Endodermal cell (in vitro differentiated cells): ENCODE data around the gene MSMP. TPM values are rescaled to one million over a fixed set of nuclear protein-coding genes. Genes with fewer than 3 reads are reported as not detected.
A peak's percentile ranks its signal among the peaks of the same experiment; 100 is the strongest.

ENCODE experiments used
- DNase-seq: peaks from one replicate; pipeline ENCODE4 v3.0.0-alpha.2; 2017
- H3K27ac ChIP-seq: 2 replicates; pipeline ENCODE4 v1.5.1; 2013; ENCODE audit warnings: mild to moderate bottlenecking, low read depth, low read length, moderate library complexity
- H3K27me3 ChIP-seq: 2 replicates; pipeline ENCODE4 v1.6.1; 2013; ENCODE audit warnings: mild to moderate bottlenecking, low read length, moderate library complexity; ENCODE audit not compliant: insufficient read depth, control insufficient read depth, poor library complexity, severe bottlenecking
- H3K36me3 ChIP-seq: 2 replicates; pipeline ENCODE4 v1.7.0; 2013; ENCODE audit warnings: mild to moderate bottlenecking, low read length, moderate library complexity; ENCODE audit not compliant: control insufficient read depth, insufficient read depth
- H3K4me1 ChIP-seq: one replicate; pipeline ENCODE4 v1.7.0; 2013; ENCODE audit warnings: low read length; ENCODE audit not compliant: control insufficient read depth, insufficient read depth
- H3K4me3 ChIP-seq: 2 replicates; pipeline ENCODE4 v1.5.1; 2013; ENCODE audit warnings: mild to moderate bottlenecking, low read length, moderate library complexity
- H3K9ac ChIP-seq: 2 replicates; pipeline ENCODE4 v1.6.1; 2013; ENCODE audit warnings: mild to moderate bottlenecking, low read length, moderate library complexity; ENCODE audit not compliant: poor library complexity, severe bottlenecking; ENCODE audit errors: extremely low read depth
- H3K9me3 ChIP-seq: 2 replicates; pipeline ENCODE4 v1.6.1; 2013; ENCODE audit warnings: mild to moderate bottlenecking, low read length, moderate library complexity; ENCODE audit not compliant: control insufficient read depth
- H3K27ac Mint-ChIP-seq: 2 replicates; pipeline ENCODE4 v1.8.0; 2020; ENCODE audit warnings: mixed read lengths
- H3K27me3 Mint-ChIP-seq: 2 replicates; pipeline ENCODE4 v1.8.0; 2021; ENCODE audit warnings: mild to moderate bottlenecking, mixed read lengths; ENCODE audit not compliant: insufficient read depth
- H3K36me3 Mint-ChIP-seq: 2 replicates; pipeline ENCODE4 v1.8.0; 2020; ENCODE audit warnings: low read depth, mixed read lengths
- H3K4me1 Mint-ChIP-seq: 2 replicates; pipeline ENCODE4 v1.8.0; 2020; ENCODE audit warnings: mixed read lengths
- H3K4me3 Mint-ChIP-seq: 2 replicates; pipeline ENCODE4 v1.8.0; 2020; ENCODE audit warnings: mild to moderate bottlenecking, moderate library complexity, mixed read lengths
- H3K9me3 Mint-ChIP-seq: 2 replicates; pipeline ENCODE4 v1.8.0; 2020; ENCODE audit warnings: mild to moderate bottlenecking, mixed read lengths
- WGBS, 2 experiments: methylation state at CpG; one replicate each; pipeline versions ENCODE4 v1.1.5 to v1.1.7; 2013; ENCODE audit warnings: missing lambda C conversion rate in 2 of 2, mixed read lengths in 1 of 2; ENCODE audit not compliant: insufficient coverage in 1 of 2, insufficient read length in 1 of 2; 5-methylcytosine and 5-hydroxymethylcytosine counted together
- total RNA-seq, 2 donors: library from RNA; stranded (reverse); fragmentation: NEBNext Ultra II Directional in 1 of 2; extraction: Animal tissue kit (Norgen Biotek cat#: 25700) in 1 of 2; gene quantifications; 2 replicates in 1 of 2; 3 replicates in 1 of 2; pipeline ENCODE4 v1.2.1, GENCODE V29; 2021
- TF ChIP-seq, protein P1 (sequence below): fragments of 200-600 bp; sonication (generic); conservative IDR thresholded peaks from 2 replicates; pipeline ENCODE4 v1.5.0; 2021; ENCODE audit warnings: antibody characterized with exemption, mild to moderate bottlenecking

MSMP gene
- total RNA-seq, 2 donors from 2014 or later, result 0.66 TPM; not detected in 1

DNA sequence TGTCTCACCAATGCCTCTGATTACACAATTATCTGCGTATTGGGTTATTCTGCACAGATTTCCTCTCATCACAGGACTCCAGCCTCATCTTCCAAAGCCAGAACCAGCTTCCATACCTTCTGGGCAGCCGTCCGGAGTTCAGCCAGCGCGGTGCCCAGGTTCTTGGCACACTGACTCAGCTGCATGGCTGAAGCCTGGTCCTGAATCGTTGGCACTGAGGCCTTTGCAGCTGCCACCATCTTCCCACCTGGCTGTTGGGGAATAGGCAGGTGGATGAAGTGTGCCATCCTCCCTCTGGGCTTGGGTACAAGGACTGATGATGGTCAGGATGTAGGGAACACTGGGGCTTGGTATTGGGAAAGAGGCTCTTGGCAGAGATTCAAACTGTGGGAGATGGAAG lies 40.0 kb downstream of the MSMP start:
- Histone ChIP-seq H3K9ac (no peak overlapping the region), H3K4me3 (no peak overlapping the region), H3K9me3 (no peaks in the 10 kb centered on the region), H3K4me1 (no peaks in the 10 kb centered on the region), H3K36me3 (peaks cover 93% of the 10 kb centered on the region), H3K27ac (no peak overlapping the region), H3K27me3 (no peaks in the 10 kb centered on the region)
- H3K4me1 Mint-ChIP-seq, result no peaks in the 10 kb centered on the region
- H3K27me3 Mint-ChIP-seq, result no peaks in the 10 kb centered on the region
- no peaks in the 10 kb centered on the region for H3K9me3 Mint-ChIP-seq
- 95 to 100% methylated on average over 6 of the region's 6 CpGs for WGBS, 2 experiments
- no peak overlapping the region for H3K27ac Mint-ChIP-seq
- H3K4me3 Mint-ChIP-seq, result no peak overlapping the region
- no peak for DNase-seq
- H3K36me3 Mint-ChIP-seq, result peaks cover 78% of the 10 kb centered on the region
- TF ChIP-seq, protein P1, sequence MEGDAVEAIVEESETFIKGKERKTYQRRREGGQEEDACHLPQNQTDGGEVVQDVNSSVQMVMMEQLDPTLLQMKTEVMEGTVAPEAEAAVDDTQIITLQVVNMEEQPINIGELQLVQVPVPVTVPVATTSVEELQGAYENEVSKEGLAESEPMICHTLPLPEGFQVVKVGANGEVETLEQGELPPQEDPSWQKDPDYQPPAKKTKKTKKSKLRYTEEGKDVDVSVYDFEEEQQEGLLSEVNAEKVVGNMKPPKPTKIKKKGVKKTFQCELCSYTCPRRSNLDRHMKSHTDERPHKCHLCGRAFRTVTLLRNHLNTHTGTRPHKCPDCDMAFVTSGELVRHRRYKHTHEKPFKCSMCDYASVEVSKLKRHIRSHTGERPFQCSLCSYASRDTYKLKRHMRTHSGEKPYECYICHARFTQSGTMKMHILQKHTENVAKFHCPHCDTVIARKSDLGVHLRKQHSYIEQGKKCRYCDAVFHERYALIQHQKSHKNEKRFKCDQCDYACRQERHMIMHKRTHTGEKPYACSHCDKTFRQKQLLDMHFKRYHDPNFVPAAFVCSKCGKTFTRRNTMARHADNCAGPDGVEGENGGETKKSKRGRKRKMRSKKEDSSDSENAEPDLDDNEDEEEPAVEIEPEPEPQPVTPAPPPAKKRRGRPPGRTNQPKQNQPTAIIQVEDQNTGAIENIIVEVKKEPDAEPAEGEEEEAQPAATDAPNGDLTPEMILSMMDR, result no peak

DNA sequence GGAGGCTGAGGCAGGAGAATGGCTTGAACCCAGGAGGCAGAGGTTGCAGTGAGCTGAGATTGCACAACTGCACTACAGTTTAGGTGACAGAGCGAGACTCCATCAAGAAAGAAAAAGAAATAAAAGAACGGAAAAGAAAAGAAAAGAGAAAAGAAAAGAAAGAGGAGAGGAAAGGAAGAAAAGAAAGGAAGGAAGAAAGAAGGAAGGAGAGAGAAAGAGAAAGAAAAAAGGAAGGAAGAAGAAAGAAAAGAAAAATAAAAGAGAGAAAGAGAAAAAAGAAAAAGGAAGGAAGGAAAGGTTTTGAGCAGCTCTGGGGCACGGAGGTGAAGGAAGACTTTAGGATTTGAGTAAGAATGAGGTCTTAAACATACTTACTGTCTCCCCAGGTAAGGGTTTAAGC lies 40.5 kb downstream of the MSMP start:
- Histone ChIP-seq H3K9ac (no peak overlapping the region), H3K4me1 (no peaks in the 10 kb centered on the region), H3K27me3 (no peaks in the 10 kb centered on the region), H3K36me3 (peaks cover 93% of the 10 kb centered on the region), H3K4me3 (no peak overlapping the region), H3K27ac (no peak overlapping the region), H3K9me3 (no peaks in the 10 kb centered on the region)
- WGBS, 2 experiments, result 92 to 94% methylated on average over 3 of the region's 3 CpGs
- no peaks in the 10 kb centered on the region for H3K9me3 Mint-ChIP-seq
- H3K27ac Mint-ChIP-seq, result no peak overlapping the region
- no peak for DNase-seq
- H3K27me3 Mint-ChIP-seq, result no peaks in the 10 kb centered on the region
- H3K4me3 Mint-ChIP-seq, result no peak overlapping the region
- peaks cover 80% of the 10 kb centered on the region for H3K36me3 Mint-ChIP-seq
- TF ChIP-seq, protein P1, result no peak
- no peaks in the 10 kb centered on the region for H3K4me1 Mint-ChIP-seq

DNA sequence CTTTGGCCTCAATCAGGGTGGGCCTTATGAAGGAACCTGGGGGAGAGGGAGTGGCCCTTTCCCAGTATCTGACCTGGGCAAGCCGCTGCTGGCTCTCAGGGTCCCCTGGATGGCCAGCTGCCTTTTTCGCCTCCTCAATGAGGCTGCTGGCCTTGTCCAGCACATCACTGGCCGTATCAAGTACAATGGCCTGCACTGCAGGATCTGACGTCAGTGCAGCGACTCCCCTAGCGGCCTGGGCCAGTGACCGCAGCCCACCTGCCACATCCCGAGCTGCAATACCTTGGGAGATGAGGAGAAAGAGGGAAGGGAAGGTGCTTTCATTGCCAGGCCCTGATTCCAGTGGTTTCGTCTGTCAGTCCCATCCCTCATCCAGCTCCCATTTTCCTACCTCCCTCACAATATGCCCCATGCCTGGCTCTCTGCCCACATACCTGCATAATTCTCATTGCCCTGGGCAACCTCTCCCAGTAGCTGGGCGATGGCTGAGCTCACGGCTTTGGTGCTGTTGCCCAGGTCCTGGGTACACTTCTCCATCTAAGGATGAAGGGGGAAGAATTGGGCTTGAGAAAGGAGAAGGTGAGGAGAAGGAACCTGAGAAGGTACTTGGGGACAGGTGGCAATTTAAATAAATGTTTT lies 41.2 kb downstream of the MSMP start:
- peak; percentile 68 for DNase-seq
- peaks cover 93% of the 10 kb centered on the region for H3K36me3 ChIP-seq
- no peaks in the 10 kb centered on the region for H3K27me3 ChIP-seq
- H3K27ac ChIP-seq, result no peak overlapping the region
- H3K27me3 Mint-ChIP-seq, result no peaks in the 10 kb centered on the region
- H3K4me3 ChIP-seq, result no peak overlapping the region
- H3K4me1 ChIP-seq, result no peaks in the 10 kb centered on the region
- H3K4me3 Mint-ChIP-seq, result no peak overlapping the region
- no peaks in the 10 kb centered on the region for H3K9me3 ChIP-seq
- WGBS, 2 experiments, result 93 to 96% methylated on average over 4 to 11 of the region's 11 CpGs
- H3K9me3 Mint-ChIP-seq, result no peaks in the 10 kb centered on the region
- no peak overlapping the region for H3K9ac ChIP-seq
- peaks cover 80% of the 10 kb centered on the region for H3K36me3 Mint-ChIP-seq
- TF ChIP-seq, protein P1, result peak; percentile 57
- H3K27ac Mint-ChIP-seq, result peak overlapping the region; percentile 27
- H3K4me1 Mint-ChIP-seq, result no peaks in the 10 kb centered on the region
